ENCODE data around the gene LPP.

LPP gene

DNA sequence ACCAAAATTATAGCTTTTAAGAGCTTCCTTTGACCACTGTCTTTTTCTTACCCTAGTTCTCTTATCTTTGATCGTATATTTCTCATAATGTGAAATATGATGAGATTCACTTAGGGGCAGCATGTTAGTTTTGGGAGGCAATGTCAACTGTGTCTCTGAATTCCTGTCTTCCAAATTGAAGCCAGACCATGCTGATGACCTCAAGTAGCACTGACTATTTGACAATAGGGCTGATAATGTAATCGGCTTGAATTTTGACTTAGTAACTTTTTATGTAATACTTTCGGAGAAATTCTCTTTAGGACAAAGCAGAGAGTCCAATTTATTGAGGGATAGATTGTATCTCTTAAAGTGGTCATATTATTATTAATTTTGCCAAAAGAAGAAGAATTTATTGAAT lies 722.4 kb downstream of the LPP start:
- no peak for DNase-seq

DNA sequence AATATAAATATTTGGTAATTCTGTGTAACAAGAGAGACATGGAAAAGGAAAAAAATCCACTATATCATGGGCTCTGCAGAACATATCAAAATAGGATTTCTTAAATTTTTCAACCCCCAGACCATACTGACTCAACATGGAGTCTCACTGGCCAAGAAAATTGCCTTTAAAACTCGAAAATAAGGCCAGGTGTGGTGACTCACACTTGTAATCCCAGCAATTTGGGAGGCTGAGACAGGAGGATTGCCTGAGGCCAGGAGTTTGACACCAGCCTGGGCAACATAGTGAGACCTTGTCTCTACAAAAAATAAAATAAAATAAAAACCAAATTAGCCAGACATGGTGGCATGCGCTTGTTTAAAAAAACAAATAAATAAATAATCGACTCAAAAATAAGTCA lies 723.4 kb downstream of the LPP start:
- DNase-seq, result no peak

GRCh38 chr3:188878076-188878475 lies 724.1 kb downstream of the LPP start:
- DNase-seq, result no peak

DNA sequence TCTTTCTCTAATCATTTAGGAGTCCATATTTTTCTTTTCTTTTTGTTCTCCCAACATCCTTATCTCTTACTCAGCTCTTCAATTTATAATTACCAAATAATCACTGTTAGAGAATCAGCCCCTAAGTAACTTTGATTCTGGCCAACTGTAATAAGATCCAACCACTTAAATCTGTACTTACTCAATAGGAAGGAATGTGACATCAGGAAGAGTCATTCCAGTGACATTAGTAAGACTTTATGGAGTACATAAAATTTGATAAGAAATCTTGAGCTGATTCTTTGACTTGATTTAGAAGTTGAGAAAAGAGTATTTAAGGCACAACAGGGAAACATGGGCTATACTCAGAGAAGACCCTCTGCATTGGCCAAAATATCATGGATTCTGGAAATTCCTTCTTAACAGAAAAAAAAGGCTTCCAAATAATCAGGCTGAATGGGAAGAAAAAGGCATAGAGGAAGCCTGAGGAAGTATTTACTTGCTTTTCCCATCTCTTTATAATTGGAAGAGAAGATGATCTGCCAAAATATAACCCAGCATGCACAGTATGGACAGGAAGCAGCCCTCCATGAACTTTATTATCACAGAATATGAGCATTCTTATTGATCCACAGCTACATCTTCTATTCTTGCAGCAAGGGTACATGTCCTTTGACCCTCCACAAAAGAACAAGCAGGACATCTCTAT lies 728.1 kb downstream of the LPP start:
- peak; percentile 90 for DNase-seq

DNA sequence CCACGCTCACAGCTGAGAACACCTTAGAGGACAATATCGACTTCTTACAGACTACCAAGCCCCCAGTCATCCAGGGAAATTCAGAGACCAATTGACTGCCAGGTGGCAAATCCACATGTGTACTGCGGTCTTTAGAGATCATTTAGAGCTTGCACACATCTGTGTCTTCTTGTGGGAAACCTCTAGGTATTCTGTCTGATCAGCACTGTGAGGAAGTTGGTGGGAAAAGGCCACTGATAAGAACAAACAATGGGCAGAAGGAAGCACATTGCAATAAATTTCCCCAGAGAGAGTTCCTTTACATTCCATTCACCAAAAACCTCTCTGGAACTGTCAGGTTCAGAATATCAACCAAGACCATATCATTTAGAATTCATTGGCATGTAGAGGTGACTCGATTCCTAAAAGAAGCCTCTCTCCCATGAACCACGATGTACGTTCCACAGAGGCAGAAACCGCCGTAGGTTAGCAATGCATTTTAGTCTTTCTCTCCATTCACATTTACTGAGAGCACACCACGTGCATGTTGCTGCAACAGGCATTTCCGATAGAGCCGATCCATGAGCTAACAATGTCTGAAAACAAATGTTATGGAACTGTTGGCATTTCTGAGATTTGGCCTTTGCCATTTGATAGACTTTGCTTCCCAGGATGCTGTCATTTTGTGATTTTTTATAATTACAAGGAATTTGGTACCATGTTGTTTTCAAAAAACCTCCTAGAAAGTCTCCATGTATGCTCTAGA lies 730.5 kb downstream of the LPP start:
- no peak for DNase-seq

DNA sequence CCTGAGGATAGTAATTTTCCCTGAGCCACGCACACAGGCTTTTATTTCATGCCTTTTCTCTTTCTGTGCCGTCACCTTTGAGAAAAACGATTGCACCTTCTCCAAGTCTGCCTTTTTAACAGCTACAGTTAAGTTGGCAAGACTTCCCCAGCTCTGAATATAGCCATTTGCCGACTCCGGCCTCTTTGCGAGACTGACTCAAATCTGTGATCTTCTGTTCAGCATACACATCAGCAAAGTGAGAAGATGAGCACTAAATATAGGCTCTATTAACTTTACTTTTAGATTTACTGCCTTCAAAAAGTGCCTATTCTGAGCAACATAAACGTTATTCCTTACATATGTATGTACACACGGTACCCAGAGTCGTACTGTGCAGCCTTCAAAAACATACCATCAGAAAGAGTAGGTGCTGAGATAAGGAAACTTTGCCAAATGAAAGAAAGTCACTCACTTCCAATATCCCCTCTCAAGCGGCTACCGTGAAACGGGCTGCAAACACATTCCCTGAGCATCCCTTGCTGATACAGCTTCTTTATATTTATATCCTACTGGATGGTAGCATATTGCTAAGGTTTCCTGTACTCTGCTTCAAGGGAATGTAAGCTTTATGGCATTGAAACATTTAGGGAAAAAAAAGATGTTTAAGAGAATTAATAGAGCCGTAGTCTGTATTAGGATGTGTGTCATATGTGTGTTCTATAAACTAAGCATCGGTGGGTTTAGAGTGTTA lies 734.5 kb downstream of the LPP start:
- DNase-seq, result no peak

DNA sequence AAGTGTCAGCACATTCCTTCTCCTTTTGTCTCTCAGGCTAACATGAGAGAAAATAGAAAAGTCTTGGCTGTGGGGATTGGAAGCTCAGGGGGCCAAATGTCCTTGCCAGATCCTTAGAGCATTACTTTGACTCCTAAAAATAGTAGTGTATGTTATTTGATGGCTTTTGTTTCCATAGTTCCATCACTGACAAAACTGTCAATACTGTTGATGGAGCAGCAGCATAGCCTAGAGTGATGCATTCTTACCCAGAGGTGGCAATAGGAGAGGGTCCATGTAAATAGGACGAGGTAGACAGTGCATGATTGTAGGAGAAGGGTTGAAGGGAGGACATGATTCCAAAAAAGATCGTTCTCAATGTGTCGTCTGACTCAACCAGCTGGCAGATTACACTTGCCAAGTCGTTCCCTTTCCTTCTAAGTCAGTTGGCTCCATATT lies 735.1 kb downstream of the LPP start:
- DNase-seq, result no peak

- DNase-seq, result peak; percentile 83
Observed at GRCh38 chr3:188890572-188891270, 736.8 kb downstream of the LPP start.

GRCh38 chr3:188899881-188900280 lies 745.9 kb downstream of the LPP start:
- DNase-seq, result no peak

DNA sequence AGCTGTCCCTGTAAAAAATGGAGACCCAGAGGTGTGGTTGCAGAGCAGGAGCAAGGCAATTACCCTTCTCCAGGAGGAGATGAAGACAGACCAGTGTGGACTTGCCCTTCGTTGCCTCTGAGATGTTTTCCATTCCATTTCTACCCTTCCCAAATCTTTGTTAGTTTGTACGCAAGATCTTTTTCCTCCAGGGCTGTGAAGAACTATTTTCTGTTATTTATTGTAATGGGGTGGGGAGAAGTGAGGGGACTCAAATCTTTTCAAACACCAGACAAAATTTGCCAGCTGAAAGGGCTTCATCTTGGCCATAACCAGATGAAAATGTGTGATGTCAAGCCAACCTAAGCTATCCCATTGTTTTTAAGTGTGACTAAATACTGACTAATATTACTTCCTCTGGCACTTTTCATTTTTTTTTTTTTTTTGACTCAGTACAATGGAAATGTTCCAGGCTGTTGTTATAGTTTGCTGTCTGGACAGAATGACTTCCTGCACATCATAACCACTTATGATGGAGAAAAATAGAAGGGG lies 746.5 kb downstream of the LPP start:
- peak; percentile 89 for DNase-seq

DNA sequence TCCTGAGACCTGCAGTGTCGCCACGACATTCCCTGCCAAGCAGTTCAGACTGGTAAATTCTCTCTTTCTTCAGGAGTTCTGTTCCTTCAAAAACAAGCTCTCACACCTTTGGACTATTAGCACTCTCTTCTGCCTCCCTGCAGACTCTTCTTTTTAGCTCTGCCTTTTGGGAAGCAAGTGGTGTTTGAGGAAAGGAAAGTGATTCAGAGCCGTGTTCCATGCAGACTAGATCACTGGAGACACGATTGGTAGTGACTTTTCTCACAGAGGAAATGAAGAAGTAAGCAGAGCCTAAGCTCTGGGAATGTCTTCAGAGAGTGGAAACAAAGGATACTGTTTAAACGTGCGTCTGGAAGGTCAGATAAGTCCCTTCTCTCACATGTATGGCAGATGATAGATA lies 747.2 kb downstream of the LPP start:
- DNase-seq, result peak; percentile 40

DNA sequence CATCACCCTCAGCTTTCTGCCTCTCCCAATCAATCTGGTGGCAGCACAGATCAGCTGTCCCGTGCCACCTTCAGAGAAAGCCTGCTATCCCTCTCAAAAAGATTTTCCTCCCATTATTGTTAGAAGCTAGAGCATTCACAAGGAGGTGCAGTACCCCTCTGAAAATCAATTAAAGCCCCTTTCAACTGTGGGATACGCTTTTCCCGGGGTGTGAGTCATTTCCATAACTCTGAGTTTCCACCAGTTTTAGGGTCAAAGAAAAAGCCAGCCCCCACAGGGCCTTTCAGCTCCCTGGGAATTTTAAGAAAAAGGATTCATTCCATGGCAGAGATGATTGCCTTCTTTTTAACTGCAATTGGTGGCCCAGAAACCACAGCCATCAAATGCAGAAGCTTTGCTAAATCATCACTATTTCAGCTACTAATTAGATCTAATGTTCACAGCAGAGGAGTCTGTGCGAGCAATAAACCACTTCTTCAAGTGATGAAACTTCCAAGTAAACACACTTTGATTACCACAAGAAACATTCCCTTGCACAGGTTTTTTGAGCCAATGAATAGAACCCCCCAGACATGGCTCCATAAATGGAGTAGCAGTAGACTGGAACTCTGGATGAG lies 747.8 kb downstream of the LPP start:
- no peak for DNase-seq

DNA sequence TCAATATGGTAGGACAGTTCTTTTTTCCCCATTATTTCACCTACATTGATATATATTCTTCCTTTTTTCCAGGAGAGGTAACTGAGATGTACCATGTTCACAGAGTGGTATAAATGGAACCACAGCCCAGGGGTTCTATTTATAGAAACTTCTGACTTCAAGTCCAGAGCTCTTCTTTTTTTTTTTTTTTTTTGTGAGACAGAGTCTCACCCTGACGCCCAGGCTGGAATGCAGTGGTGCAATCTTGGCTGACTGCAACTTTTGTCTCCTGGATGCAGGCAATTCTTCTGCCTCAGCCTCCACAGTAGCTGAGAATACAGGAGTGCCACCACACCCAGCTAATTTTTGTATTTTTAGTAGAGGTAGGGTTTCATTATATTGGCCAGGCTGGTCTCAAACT lies 750.7 kb downstream of the LPP start:
- DNase-seq, result peak; percentile 54

DNA sequence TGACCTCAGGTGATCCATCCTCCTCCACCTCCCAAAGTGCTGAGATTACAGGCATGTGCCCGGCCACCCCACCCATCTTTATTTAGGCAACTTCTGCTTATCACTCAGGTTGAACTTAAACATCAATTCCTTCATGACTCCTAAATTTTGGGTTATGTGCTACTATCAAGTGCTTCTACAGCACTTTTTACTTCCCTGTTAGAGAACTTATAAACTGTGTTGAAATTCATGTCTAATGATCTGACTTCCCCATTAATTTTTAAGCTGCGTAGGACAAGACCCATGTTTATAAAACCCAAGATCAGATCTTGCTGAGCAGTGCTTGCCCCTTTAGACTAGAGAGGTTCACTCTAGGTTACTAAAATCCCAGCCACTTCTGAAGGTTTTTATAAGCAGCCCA lies 751.6 kb downstream of the LPP start:
- no peak for DNase-seq

DNA sequence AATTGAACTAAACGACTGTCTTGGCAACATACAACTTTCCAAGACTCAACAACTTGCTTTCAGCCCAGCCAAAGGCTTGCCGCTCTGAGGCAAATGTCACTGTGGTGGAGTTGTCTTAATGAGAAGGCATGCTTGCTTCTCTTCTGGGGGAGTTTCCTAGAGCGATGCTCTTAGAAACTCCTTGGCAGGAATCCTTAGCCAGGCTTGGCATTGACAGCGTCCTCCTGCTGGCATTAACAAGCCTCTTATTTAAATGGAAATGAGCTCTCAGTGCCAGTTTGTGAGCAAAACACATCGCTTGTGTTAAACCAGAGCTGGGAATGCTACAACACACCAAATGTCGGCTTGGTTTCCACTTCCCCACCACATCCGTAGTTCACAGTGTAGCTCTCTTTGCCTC lies 752.3 kb downstream of the LPP start:
- no peak for DNase-seq

DNA sequence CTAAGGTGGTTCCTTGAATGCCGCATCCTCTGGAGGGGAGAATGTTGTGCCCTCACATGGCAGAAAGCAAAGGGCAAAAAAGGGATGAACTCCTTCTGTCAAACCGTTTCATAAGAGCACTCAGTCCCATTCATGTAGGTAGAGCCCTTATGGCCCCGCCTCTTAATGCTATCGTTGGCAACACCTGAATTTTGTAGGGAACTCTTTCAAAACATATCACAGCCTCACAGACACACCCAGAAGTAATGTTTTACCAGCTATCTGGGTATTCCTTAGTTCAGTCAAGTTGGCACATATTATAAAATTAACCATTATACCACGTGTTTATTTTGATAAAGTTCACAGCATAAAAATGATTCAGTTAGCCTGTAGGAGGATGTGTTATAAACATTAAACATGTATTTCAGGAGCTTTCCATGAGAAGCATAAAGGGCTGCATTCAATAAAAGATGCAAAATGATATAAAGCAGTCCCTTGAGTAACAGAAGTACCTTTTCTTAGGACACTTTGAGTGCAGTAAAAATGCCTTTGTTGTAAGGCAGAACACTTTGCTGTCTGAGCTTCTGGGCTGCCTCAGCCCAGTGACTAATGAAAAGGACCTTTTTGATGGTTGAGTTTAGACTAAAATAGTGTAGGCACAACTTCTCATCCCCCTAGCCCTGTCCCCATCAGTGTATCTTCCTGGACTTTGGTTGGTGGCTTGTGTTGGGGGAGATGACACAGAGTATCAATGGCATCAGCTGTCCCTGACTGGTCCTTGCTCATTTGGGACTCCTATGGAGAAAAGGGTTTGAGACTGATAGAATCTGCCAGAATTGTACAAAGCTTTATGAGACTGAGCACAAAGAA lies 754.3 kb downstream of the LPP start:
- no peak for DNase-seq

- DNase-seq, result peak; percentile 11
Observed at GRCh38 chr3:188911026-188911850, 757.3 kb downstream of the LPP start.

GRCh38 chr3:188913084-188913483 lies 759.1 kb downstream of the LPP start:
- DNase-seq, result no peak

- peak; percentile 68 for DNase-seq
Observed at GRCh38 chr3:188914552-188914951, 760.6 kb downstream of the LPP start.

DNA sequence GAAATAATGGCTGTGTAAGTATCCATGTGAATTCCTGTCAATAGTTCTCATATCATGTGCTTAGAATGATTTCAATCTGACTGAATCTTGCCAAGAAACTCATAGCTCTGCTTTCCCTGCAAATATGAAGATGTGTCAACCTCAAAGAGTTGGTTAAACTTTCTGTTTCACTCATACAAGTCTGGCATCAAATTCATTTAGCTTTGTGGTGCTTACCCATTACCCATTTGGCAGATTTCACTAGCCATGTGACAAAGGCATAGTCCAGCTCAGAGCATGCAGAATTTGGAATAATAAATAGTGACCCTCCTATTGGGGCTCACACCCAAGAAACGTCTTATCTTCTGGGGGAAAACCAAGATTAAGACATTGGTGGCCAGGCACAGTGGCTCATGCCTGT lies 761.2 kb downstream of the LPP start:
- DNase-seq, result peak; percentile 24

- DNase-seq, result no peak
Observed at GRCh38 chr3:188916934-188917401, 763.0 kb downstream of the LPP start.

All from HCEC 1CT (cell line).